CD14-positive monocyte (primary cell): Measurements from ENCODE around the gene DOHH. TPM values are rescaled to one million over a fixed set of nuclear protein-coding genes. Genes with fewer than 3 reads are reported as not detected.

Source experiments
- DNase-seq, 3 donors: peaks; one replicate each; pipeline ENCODE4 v3.0.0-alpha.2; 2011 to 2022
- H2AFZ ChIP-seq: 2 replicates; pipeline ENCODE4 v1.6.0; 2012; ENCODE audit warnings: mild to moderate bottlenecking, low read depth, low read length, inconsistent platforms; ENCODE audit not compliant: insufficient read depth, poor library complexity, severe bottlenecking
- H3K27ac ChIP-seq, 2 donors: 1 replicate in 1 of 2; 2 replicates in 1 of 2; pipeline ENCODE4 v1.5.1; 2012 to 2013; ENCODE audit warnings: low read length in 2 of 2, control low read depth in 1 of 2, inconsistent platforms in 1 of 2, low read depth in 1 of 2, mild to moderate bottlenecking in 1 of 2
- H3K27me3 ChIP-seq, 2 donors: one replicate each; pipeline versions ENCODE4 v1.6.0 to v1.6.1; 2011 to 2013; ENCODE audit warnings: low read length in 2 of 2; ENCODE audit not compliant: control insufficient read depth in 2 of 2, insufficient read depth in 2 of 2
- H3K36me3 ChIP-seq, 2 donors: replicated peaks in 1 of 2; 1 replicate in 1 of 2; 2 replicates in 1 of 2; pipeline versions ENCODE4 v1.5.1 to v1.6.1; 2012 to 2013; ENCODE audit warnings: low read length in 2 of 2, control low read depth in 1 of 2, inconsistent platforms in 1 of 2, mild to moderate bottlenecking in 1 of 2; ENCODE audit not compliant: insufficient read depth in 2 of 2, control insufficient read depth in 1 of 2
- H3K4me1 ChIP-seq, 2 donors: 1 replicate in 1 of 2; 2 replicates in 1 of 2; pipeline versions ENCODE4 v1.5.1 to v1.6.1; 2012 to 2013; ENCODE audit warnings: low read length in 2 of 2, control low read depth in 1 of 2, inconsistent platforms in 1 of 2, mild to moderate bottlenecking in 1 of 2, moderate library complexity in 1 of 2; ENCODE audit not compliant: insufficient read depth in 2 of 2, control insufficient read depth in 1 of 2
- H3K4me2 ChIP-seq: replicated peaks from 2 replicates; pipeline ENCODE3; 2012; ENCODE audit warnings: low read length, moderate library complexity, mild to moderate bottlenecking; ENCODE audit not compliant: poor library complexity, severe bottlenecking; ENCODE audit errors: extremely low read depth
- H3K4me3 ChIP-seq, 3 experiments: fragments of 200-600 bp in 1 of 3; sonication (generic) in 1 of 3; replicated peaks in 1 of 3; 1 replicate in 2 of 3; 2 replicates in 1 of 3; pipeline ENCODE4 v1.5.1; 2011 to 2013; ENCODE audit warnings: low read length in 3 of 3, mild to moderate bottlenecking in 3 of 3, control low read depth in 2 of 3, low read depth in 2 of 3, inconsistent platforms in 1 of 3, moderate library complexity in 1 of 3
- H3K79me2 ChIP-seq: 2 replicates; pipeline ENCODE4 v1.6.0; 2012; ENCODE audit warnings: mild to moderate bottlenecking, control low read depth, inconsistent platforms, low read length, moderate library complexity; ENCODE audit not compliant: insufficient read depth
- H3K9ac ChIP-seq: 2 replicates; pipeline ENCODE4 v1.6.0; 2017; ENCODE audit warnings: low read length, mild to moderate bottlenecking; ENCODE audit not compliant: insufficient read depth, poor library complexity, severe bottlenecking
- H3K9me3 ChIP-seq, 2 donors: replicated peaks in 1 of 2; 1 replicate in 1 of 2; 2 replicates in 1 of 2; pipeline versions ENCODE4 v1.5.1 to v1.6.1; 2012 to 2013; ENCODE audit warnings: low read length in 2 of 2, control low read depth in 1 of 2; ENCODE audit not compliant: control insufficient read depth in 1 of 2, insufficient read depth in 1 of 2
- H4K20me1 ChIP-seq: 2 replicates; pipeline ENCODE4 v1.6.0; 2012; ENCODE audit warnings: mild to moderate bottlenecking, low read length, control low read depth, moderate library complexity; ENCODE audit not compliant: insufficient read depth
- H3K27ac Mint-ChIP-seq, 7 donors: one replicate each; pipeline ENCODE4 v1.8.0; 2020; ENCODE audit warnings: mild to moderate bottlenecking in 7 of 7, mixed read lengths in 7 of 7, moderate library complexity in 6 of 7, inconsistent platforms in 2 of 7
- H3K27me3 Mint-ChIP-seq, 3 donors: one replicate each; pipeline ENCODE4 v1.8.0; 2021 to 2022; ENCODE audit warnings: low read depth in 3 of 3, mild to moderate bottlenecking in 3 of 3, mixed read lengths in 3 of 3, moderate library complexity in 3 of 3, inconsistent platforms in 1 of 3
- H3K36me3 Mint-ChIP-seq, 2 donors: one replicate each; pipeline ENCODE4 v1.8.0; 2020; ENCODE audit warnings: mixed read lengths in 2 of 2, inconsistent platforms in 1 of 2, mild to moderate bottlenecking in 1 of 2
- H3K4me1 Mint-ChIP-seq: one replicate; pipeline ENCODE4 v1.8.0; 2020; ENCODE audit warnings: mild to moderate bottlenecking, mixed read lengths
- H3K4me3 Mint-ChIP-seq, 2 donors: one replicate each; pipeline ENCODE4 v1.8.0; 2020; ENCODE audit warnings: mild to moderate bottlenecking in 2 of 2, mixed read lengths in 2 of 2, moderate library complexity in 1 of 2
- H3K9me3 Mint-ChIP-seq, 7 donors: one replicate each; pipeline ENCODE4 v1.8.0; 2020 to 2022; ENCODE audit warnings: mixed read lengths in 7 of 7, mild to moderate bottlenecking in 6 of 7, moderate library complexity in 6 of 7, inconsistent platforms in 2 of 7
- WGBS: methylation state at CpG from one replicate; pipeline ENCODE4 v1.1.5; 2013; ENCODE audit warnings: missing lambda C conversion rate; ENCODE audit not compliant: insufficient coverage; 5-methylcytosine and 5-hydroxymethylcytosine counted together
- intact Hi-C, 2 donors: fragments of 100-400 bp; cut with micrococcal nuclease; formaldehyde crosslinking; loops; one replicate each; pipeline versions ENCODE4 v1.15.0 to v1.15.1; 2023
- polyA plus RNA-seq, 3 donors: library from polyadenylated mRNA; depleted of rRNA in 1 of 3; unstranded in 2 of 3; stranded (reverse) in 1 of 3; fragments of 300-500 nt in 2 of 3; fragments of >200 nt in 1 of 3; fragmentation: Illumina TruSeq in 2 of 3; gene quantifications; 1 replicate in 2 of 3; 2 replicates in 1 of 3; pipeline ENCODE4 v1.2.3, GENCODE V29; 2012 to 2021
- TF ChIP-seq, protein P1 (sequence below): fragments of 200-600 bp; IDR thresholded peaks from one replicate; pipeline ENCODE4 v1.8.0; 2022; ENCODE audit warnings: antibody characterized with exemption, mild to moderate bottlenecking

Gene DOHH
- polyA plus RNA-seq, 3 donors, result 3.7 to 4.2 (median 4.1) TPM

DNA sequence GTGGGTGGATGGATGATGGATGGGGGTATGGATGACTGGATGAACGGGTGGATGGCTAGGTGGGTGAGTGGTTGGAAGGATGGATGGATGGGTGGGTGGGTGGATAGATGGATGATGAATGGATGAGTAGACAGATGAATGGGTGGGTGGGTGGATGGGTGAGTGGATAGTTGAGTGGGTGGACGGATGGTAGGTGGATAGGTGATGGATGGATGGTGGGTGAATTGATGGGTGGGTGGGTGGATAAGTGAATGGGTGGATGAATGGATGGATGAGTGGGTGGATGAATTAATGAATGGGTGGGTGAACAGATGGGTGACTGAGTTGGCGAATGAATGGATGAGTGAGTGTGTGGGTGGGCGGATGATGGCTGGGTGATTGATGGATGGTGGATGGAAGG, 25.0 kb downstream of the DOHH start:
- H3K4me3 ChIP-seq, result no peak overlapping the region
- Mint-ChIP-seq H3K27ac (no peak overlapping the region), H3K9me3 (peaks cover 0 to 6% (median 0%) of the 10 kb centered on the region in 7 donors), H3K27me3 (peaks cover 0 to 14% (median 12%) of the 10 kb centered on the region in 3 donors), H3K4me1 (peaks cover 17% of the 10 kb centered on the region), H3K4me3 (no peak overlapping the region), H3K36me3 (no peaks in the 10 kb centered on the region)
- no peak for DNase-seq
- no peaks in the 10 kb centered on the region for H4K20me1 ChIP-seq
- H3K27me3 ChIP-seq, result no peaks in the 10 kb centered on the region
- no peak overlapping the region for H3K9ac ChIP-seq
- WGBS, result 96% methylated on average over 4 of the region's 4 CpGs
- H2AFZ ChIP-seq, result no peak overlapping the region
- no peaks in the 10 kb centered on the region for H3K79me2 ChIP-seq
- TF ChIP-seq, protein P1, sequence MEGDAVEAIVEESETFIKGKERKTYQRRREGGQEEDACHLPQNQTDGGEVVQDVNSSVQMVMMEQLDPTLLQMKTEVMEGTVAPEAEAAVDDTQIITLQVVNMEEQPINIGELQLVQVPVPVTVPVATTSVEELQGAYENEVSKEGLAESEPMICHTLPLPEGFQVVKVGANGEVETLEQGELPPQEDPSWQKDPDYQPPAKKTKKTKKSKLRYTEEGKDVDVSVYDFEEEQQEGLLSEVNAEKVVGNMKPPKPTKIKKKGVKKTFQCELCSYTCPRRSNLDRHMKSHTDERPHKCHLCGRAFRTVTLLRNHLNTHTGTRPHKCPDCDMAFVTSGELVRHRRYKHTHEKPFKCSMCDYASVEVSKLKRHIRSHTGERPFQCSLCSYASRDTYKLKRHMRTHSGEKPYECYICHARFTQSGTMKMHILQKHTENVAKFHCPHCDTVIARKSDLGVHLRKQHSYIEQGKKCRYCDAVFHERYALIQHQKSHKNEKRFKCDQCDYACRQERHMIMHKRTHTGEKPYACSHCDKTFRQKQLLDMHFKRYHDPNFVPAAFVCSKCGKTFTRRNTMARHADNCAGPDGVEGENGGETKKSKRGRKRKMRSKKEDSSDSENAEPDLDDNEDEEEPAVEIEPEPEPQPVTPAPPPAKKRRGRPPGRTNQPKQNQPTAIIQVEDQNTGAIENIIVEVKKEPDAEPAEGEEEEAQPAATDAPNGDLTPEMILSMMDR, result no peak
- no peaks in the 10 kb centered on the region for H3K9me3 ChIP-seq
- intact Hi-C loops, result no loop called here
- H3K36me3 ChIP-seq, result no peaks in the 10 kb centered on the region
- no peak overlapping the region for H3K4me2 ChIP-seq
- H3K27ac ChIP-seq, result no peak overlapping the region
- H3K4me1 ChIP-seq, result peaks cover 9 to 18% of the 10 kb centered on the region in 2 donors

DNA sequence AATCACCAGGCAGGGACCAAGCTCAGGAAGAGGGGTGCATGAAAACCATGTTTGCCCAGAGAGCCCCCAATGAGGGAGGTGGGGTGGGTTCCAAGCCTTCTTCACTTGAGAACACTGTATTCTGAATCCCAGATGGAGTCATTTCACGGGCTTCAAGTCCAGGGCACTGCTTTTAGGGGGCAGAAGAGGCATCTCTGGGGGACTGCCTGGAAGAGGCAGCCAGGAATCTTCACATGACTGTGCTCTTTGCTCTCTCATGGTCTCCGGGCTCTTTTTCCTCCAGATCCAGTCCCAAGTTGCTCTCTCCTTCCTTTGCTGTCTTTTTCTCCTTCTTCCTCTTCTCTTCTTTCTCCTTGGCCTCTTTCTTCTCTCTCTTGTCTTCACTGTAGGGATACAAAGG, 25.9 kb downstream of the DOHH start:
- Histone ChIP-seq H3K27ac (no peak overlapping the region), H3K9ac (no peak overlapping the region), H3K36me3 (no peaks in the 10 kb centered on the region), H4K20me1 (peaks cover 1% of the 10 kb centered on the region), H3K4me1 (peaks cover 7 to 14% of the 10 kb centered on the region in 2 donors), H2AFZ (no peak overlapping the region), H3K27me3 (no peaks in the 10 kb centered on the region), H3K4me2 (no peak overlapping the region), H3K79me2 (no peaks in the 10 kb centered on the region), H3K9me3 (no peaks in the 10 kb centered on the region), H3K4me3 (no peak overlapping the region)
- no peak overlapping the region for H3K27ac Mint-ChIP-seq
- DNase-seq, result no peak
- peaks cover 1 to 16% (median 12%) of the 10 kb centered on the region in 3 donors for H3K27me3 Mint-ChIP-seq
- peaks cover 17% of the 10 kb centered on the region for H3K4me1 Mint-ChIP-seq
- TF ChIP-seq, protein P1, result no peak
- no peaks in the 10 kb centered on the region for H3K36me3 Mint-ChIP-seq
- H3K9me3 Mint-ChIP-seq, result peaks cover 0 to 4% (median 0%) of the 10 kb centered on the region in 7 donors
- H3K4me3 Mint-ChIP-seq, result no peak overlapping the region
- 79% methylated on average over 2 of the region's 2 CpGs for WGBS
- intact Hi-C loops, result loop anchor here in 1 of 2 donors (5.0 kb wide), 1 partner anchor 147 kb away; no protein-coding TSS in a partner anchor
